ENCODE data around the gene LCN6.

LCN6 gene

DNA sequence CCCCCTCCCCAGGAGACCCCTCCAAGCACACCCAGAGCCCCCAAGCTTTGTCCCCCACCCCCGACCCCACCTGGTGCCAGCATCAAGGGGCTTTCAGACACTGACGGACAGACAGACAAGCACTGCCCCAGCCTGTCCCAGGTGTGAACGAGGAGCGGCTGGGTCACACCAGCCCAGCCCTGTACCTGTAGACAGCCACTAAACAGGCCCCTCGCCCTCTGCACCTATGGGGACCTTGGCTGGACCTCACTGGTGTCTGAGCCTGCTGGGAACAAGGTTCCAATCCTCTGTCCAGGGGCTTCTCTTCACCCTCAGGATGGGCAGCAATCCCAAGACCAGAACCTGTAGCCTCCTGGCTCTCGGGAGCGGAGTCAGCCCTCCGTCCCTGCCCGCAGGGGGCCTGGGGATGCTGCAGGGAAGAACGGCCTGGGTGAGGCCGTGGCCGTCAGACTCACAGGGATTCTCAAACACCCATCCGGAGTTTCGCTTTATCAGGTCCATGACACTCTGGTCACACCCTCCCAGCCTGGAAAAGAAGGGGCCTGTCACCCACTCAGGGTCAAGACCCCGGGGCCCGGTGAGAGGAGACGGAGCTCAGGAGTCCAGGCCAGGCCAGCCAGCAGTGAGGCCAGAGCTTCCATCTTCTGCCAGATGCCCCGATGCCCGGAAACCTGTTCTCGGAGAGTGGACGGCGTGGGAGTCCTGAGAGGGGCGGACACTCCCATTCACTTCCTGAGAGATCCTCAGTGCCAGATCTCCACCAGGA, 2.8 kb downstream of the LCN6 start:
- no peak for DNase-seq (ENCODE audit: low spot score)
- TF ChIP-seq, protein P1, sequence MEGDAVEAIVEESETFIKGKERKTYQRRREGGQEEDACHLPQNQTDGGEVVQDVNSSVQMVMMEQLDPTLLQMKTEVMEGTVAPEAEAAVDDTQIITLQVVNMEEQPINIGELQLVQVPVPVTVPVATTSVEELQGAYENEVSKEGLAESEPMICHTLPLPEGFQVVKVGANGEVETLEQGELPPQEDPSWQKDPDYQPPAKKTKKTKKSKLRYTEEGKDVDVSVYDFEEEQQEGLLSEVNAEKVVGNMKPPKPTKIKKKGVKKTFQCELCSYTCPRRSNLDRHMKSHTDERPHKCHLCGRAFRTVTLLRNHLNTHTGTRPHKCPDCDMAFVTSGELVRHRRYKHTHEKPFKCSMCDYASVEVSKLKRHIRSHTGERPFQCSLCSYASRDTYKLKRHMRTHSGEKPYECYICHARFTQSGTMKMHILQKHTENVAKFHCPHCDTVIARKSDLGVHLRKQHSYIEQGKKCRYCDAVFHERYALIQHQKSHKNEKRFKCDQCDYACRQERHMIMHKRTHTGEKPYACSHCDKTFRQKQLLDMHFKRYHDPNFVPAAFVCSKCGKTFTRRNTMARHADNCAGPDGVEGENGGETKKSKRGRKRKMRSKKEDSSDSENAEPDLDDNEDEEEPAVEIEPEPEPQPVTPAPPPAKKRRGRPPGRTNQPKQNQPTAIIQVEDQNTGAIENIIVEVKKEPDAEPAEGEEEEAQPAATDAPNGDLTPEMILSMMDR (IDR thresholded peaks at IDR 0.05; ENCODE audit: extremely low read depth, missing control alignments) = no peak

DNA sequence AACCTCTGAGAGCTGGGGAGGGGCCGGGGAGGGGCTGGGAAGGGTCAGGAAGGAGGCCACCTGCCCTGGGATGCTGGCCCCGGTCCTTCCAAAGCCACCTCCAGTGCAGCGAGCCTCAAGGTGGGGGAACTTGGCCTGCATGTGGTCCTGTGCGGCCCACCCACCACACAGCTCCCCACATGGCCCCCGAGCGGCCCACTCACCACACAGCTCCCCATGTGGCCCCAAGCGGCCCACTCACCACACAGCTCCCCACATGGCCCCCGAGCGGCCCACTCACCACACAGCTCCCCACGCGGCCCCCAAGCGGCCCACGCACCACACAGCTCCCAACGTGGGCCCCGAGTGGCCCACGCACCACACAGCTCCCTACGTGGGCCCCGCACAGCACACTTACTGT, 3.6 kb downstream of the LCN6 start:
- TF ChIP-seq, protein P1 (IDR thresholded peaks at IDR 0.05; ENCODE audit: extremely low read depth, missing control alignments) = no peak
- DNase-seq (ENCODE audit: low spot score) = no peak

DNA sequence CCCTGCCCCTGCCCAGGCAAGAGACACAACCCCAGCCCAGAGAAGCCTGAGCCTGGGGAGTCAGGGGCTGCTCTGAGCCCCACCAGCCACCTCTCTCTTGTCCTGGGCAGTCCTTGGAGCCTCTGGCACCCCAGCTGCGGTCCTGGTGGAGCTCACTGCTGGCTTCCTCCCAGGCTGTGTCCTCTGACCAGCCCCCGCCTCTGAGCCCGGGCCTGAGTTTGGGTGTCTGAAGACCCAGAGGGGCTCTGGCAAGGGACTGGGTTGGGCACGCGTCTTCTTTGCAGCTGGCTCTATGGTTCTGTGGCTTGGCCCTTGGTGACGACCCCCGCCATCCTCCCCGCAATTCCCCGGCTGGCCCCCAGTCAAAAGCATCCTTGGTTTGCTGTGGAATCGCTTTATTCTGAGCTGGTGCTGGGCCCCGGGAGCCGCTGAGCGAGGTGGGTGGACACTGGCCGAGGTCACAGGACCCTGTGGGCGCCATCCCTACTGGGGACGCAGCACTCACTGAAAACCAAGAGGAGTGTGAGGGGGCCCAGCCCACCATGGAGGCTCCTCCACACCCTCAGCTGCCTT, 4.6 kb downstream of the LCN6 start:
- no peak for DNase-seq (ENCODE audit: low spot score)
- TF ChIP-seq, protein P1 (IDR thresholded peaks at IDR 0.05; ENCODE audit: extremely low read depth, missing control alignments) = no peak

DNA sequence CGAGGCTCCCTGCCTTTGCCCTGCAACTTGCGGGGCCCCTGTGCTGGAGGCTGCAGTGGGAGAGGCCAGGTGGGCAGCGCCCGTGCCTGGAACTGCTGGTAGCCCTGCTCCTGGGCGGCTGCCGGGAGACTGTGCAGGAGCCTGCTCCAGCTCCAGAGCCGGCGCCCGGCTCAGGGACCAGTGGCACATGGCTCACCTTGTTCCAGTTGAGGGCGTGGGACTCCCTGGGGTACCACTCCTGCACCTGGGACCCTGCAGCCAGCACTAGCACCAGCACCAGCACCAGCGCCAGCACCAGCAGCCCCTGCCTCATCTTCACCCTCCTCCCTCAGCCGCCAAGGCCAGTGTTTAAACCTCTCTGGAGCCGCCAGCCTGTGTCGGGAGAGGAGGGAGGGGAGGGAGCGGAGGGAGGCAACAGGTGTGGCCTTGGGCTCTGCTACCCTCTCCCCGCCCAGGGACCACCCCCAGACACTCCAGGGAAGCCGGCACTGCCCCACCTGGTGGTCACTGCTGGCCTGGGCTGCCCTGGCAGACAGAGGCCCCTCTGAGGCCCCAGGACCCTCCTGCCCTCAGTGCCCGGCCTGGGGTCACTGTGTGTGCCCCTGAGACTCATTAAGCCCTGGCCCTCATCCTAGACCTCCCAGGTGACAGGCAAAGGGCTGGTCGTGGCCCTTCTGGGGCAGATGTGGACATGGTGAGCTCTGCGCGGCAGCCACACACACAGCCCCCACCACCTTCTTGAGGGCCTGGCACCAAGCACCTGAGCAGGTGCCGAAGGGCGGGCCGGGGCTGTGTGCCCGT, 5.5 kb downstream of the LCN6 start, which contains the start of gene LCN10:
Gene LCN10, minus strand, starts transcription at position 350 of the 801 bp plus-strand sequence. Its CDS starts 37 bp downstream, at position 313.
- no peak for DNase-seq (ENCODE audit: low spot score)
- TF ChIP-seq, protein P1 (IDR thresholded peaks at IDR 0.05; ENCODE audit: extremely low read depth, missing control alignments) = peak; percentile 34

DNA sequence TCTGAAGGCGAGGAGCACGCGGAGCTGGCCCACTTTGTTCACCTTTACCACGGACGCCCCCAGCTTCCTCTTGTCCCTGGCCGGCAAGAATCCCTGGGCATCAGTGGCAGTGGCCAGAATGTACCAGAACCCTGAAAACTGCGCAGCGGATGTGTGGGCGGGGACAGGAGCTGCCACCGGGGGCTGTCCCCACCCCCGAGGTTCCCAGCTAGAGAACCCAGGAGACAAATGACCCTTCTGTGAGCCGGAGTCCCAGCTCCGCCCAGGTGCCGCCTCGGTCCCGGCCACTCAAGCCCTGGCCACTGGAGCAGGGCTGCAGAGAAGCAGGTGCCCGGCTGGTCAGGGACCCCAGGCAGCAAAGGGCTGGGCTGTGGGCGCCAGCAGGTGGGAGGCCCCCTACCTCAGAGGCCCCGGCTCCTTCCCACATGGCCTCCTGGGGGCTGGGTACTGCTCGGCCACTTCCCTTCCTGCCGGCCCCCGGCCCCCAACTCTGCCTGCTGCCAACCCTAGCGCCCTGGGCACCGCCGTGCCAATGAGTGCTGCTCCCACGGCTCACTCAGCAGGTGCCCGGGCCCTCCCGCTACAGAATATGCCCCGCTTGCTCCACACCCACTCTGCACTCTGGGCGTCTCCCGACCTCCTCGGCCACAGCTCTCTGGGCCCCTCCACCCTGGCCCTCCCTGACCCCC, 6.3 kb downstream of the LCN6 start:
- TF ChIP-seq, protein P1 (IDR thresholded peaks at IDR 0.05; ENCODE audit: extremely low read depth, missing control alignments) = no peak
- DNase-seq (ENCODE audit: low spot score) = peak; percentile 92

DNA sequence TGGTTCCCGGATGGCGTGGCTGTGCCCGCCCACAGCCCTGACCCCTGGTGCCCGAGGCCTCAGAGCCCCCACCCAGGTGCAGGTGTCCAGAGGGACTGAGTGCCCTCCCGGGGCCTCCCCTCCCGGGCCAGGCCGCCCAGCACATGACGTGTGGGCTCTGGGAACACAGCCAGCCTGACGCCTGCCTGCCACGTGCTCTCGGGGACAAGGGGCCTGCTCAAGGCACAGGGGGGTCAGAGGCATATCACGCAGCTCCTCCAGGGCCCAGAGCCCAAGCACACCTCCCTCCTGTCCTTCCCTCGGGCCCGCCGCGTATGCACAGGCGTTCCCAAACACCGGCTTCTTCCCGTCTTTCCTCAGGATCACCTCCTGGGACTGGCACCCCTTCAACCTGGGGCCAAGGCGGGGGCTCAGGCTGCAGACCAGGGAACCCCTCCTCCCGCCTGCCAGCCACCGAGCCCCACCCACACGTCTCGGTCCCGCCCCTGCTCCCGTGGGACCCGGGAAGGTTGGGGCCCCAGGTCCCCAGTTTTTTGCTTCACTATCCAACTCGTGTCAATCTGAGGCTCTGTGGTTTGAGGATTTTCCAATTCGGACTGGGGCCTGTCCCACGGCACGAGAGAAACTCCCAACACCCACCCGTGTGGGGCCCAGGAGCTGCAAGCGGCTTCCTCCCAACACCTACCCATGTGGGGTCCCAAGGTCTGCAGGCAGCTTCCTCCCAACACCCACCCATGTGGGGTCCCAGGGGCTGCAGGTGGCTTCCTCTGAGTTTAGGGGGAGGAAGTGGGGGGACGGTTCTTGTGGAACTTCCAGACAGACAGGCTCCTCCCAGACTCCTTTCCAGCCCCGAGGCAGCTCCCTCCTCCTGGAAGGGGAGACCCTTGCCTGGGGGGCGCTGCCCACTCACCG, 7.1 kb downstream of the LCN6 start:
- DNase-seq (ENCODE audit: low spot score) = no peak
- TF ChIP-seq, protein P1 (IDR thresholded peaks at IDR 0.05; ENCODE audit: extremely low read depth, missing control alignments) = no peak

Measured in GM20000 (cell line).